NCI-H82 (cell line): ENCODE measurements around the gene ST6GAL1.
"Not testable (repeated sequence)": the region's sequence is repeated elsewhere in the genome, so short reads cannot be mapped to it uniquely, and the experiment has no call there.

Experiments
- DNase-seq: peaks from one replicate; lab custom pipeline; 2025; lab: John Stamatoyannopoulos, UW

The ST6GAL1 gene

DNA sequence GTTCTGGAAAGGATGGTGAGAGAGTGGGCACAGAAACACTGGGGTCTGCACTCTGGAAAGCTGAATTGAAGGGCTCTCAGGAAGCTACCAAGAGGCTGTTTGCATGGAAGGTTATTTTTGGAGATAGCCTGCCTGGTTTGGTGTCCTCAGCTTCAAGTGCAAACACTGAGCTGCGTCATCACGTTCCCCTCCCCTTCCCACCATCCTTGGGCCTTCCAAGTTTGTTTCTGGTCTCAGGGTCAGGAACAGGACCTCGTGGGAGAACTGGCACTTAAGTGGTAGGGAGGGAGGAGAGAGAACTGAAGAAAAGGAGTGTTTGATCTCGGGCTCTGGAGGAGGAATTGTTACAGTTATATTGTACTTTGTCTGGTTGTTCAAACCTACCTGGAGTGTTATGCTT, 10.6 kb downstream of the ST6GAL1 start:
- DNase-seq: no peak

DNA sequence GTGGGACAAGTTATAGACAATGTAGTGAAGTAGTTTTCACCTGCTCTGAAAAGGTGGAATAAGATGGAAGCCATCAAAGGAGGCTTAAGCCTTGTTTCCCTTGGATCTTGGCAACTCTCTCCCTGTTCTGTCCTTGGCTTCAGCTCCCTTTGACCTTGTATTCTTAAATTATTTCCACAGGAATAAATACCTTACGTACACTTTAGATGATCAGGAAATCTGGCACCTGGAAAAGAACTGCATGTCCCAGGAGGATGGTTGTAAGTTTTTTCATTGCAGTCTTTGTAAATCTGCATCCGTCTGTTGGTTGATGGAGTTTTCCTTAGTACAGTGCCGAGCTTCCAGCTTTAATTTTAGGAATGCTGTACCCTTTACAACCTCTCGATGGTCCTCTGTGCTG, 11.8 kb downstream of the ST6GAL1 start:
- DNase-seq: no peak

DNA sequence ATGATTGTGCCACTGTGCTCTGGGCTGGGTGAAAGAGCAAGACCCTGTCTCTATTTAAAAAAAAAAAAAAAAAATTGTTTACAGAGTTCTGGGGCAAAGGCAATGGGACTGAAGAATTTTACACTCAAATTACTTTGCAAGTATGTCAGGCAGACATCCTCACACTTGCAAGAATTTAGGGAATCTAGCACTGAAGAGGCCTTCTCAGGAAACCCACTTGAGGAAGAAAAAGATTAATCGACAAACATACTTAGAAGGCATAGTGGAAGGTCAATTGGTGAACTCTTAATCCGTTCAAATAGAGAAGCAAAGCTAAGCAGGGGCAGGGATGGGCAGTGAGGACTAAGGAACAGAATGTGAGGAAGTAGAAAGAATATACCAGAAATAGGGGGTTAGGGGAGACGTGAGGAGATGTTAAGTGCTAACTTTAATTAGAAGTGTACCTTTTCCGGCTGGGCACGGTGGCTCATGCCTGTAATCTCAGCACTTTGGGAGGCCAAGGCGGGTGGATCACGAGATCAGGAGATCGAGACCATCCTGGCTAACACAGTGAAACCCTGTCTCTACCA, 15.0 kb downstream of the ST6GAL1 start:
- no peak for DNase-seq

DNA sequence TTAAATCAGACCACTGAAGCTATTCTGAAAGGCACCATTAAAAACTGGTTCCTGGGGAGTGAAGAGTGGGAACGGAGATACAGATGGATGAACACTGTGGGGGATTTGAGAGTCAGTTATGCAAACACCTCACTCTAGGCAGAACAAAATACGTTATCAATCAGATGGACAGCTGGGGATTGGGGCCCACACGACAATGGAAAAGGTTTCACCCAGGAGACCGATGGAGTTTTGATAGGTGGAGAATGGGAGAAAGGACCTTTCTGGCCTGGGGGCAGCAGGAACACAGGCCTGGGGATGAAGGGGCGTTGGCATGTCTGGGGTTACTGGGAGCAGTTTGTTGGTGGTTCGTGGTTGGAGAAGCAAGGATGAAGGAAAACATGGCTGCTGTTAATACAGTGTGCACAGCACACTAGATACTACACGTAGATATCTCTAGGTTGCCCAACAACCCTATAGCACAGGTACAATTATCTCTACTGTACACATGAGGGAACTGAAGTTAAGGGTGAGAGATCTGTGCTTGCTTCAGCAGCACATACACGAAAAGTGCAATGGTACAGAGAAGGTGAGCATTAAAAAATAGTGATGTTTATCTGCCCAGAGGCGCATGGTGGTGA, 16.5 kb downstream of the ST6GAL1 start:
- peak; percentile 26 for DNase-seq

DNA sequence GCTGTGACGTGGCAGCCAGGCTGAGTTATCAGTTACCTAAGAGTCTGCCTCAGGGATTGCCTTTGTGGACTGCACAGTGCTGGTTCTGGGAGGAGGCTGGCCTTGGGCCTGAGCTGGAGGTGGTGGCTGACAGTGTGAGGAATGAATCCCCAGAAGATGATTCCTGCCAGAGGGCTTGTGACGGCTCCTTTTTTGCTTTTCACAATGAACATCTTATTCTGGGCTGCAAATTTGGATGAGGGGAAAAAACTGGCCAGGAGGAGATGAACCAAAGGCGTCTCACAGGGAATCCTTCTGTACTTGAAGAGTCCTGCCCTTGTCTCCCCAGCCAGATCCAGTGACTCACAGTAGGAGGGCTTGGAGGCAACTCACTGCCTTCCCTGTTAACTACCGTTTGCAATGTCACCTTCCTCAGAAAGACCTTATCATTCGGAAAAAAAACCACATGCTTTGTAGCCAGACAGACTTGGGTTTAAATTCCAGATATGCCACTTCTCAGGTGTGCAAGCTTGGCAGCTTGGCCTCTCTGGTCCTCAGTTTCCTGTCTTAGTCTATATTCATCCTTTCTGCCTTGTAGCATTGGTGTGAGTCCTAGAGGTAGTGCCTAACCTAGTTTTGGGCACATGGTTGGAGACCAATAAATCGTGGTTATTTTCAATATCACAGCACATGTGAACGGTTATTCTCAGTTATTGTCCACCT, 19.1 kb downstream of the ST6GAL1 start:
- DNase-seq: no peak

DNA sequence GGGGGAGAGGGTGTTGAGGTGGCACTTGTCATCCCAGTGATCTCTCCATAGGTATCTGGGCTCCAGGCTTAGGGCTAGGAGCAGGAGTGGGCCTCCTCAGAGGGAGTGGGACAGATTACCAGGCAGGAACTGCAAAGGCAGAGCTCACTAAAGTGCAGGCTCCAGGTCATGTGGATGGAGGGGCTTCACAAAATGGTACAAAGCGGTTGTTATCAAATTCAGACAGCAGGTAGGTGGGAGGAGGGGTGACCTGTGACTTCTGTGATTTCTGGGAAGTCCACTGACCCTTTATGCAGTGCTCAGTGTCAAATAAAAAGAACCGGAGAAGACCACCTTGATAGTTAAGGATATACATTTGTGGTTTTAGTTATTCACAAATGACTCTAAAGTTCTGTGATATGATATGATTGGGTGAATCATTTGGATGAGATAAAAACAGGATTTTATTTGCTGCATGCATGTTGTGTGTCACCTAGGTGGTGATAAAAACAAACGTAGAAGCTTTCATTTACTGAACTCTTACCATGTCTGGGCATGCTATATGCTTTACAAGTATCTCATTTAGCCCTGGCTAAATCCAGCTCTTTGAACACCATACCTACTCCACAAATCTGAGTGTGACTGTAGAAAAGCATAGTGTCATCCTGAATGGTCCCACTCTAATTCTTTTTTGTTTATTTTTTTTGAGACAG, 20.2 kb downstream of the ST6GAL1 start:
- no peak for DNase-seq

DNA sequence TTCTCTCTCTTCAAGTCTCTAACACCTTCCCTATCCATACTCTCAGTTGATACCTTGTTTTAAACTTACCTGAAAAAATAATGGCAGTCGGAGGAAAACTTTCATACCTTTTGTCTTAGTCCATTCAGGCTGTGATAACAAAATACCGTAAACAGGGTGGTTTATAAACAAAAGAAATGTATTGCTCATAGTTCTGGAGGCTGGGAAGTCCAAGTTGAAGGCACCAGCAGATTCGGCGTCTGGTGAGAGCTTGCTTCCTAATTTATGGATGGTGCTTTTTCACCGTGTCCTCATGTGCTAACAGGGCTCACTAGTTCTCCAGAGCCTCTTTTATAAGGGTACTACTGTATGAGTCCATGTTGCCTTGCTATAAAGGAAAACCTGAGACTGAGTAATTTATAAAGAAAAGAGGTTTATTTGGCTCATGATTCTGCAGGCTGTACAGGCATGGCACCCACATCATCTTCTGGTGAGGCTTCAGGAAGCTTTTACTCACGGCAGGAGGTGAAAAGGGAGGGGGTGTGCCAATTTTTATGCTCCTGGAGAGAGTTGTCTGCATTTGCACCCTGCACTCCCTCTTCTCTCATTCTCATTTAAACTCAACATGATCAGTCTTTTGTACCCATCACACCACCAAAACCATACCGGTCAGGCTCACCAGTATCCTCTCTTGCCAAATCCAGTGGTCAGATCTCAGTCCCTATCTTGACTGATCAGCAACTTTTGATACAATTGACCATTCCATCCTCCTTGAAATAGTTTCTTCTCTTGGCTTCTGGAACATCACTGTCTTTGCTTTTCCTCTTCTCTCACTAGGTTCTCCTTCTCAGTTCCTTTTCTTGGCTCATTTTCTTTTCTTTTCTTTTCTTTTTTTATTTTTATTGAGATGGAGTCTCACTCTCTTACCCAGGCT, 21.6 kb downstream of the ST6GAL1 start:
- DNase-seq: no peak

DNA sequence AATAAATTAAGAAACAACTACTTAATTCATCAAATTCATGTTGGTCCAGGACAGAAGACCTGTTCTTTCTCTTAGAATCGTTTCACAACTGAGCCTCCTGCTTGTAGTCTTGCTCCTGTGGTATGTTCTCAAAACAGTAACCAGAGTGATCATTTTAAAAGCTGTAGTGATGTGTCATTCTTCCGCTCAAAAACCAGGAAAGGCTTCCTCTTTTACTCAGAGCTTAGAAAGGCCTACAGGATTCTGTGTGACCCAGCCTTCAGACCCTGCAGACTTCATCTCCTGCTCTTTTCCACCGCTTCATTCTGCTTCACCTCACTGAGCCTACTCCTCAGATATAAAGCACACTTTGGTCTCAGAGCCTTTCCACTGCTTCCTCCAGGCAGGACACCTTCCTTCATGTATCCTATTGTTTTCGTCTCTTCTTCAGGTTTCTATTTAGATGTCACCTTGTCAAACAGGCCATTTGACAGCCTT, 22.7 kb downstream of the ST6GAL1 start:
- DNase-seq: no peak

DNA sequence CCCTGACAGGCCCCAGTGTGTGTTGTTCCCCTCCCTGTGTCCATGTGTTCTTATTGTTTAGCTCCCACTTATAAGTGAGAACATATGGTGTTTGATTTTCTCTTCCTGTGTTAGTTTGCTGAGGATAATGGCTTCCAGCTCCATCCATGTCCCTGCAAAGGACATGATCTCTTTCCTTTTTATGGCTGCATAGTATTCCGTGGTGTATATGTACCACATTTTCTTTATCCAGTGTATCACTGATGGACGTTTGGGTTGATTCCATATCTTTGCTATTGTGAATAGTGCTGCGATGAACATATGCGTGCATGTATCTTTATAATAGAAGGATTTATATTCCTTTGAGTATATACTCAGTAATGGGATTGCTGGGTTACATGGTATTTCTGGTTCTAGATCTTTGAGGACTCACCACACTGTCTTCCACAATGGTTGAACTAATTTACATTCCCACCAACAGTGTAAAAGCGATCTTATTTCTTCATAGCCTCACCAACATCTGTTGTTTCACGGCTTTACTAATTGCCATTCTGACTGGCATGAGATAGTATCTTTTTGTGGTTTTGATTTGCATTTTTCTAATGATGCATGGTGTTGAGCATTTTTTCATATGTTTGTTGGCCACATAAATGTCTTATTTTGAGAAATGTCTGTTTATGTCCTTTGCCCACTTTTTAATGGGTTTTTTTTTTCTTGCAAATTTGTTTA, 23.8 kb downstream of the ST6GAL1 start:
- DNase-seq: not testable (repeated sequence)

DNA sequence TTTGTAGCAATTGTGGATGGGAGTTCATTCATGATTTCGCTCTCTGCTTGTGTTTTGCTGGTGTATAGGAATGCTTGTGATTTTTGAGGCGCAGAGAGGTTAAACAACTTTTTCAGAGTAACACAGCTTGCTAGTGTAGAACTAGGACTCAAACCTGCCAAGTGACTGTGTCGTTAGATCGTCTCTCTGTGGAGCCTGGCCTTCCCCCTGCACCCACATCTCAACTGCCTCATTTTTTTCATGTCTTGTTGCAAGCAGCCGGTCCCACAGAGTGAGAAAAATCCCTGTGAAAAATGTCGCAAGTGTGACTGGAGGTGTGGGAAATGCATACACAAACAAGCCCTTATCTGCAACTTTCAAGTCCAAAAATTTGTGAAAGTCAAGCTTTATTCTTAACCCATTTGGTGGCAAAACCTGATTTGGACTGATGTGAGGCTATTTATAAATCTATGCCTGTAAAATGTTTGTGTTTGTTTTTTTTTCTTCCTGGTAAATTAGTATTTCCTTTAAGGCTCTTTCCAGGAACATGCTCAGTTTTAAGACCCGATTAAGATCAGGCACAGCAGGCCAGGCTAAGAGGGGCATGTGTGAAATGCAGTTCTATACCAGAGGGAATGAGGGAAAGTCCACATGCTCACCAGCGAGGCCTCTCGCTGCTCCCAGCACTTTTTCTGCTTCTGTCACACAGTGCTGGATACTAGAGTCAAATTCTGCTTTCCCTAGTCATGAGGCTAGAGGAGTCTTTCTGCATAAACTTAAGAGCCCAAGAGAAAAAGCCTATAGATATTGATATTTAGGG, 25.8 kb downstream of the ST6GAL1 start:
- no peak for DNase-seq

DNA sequence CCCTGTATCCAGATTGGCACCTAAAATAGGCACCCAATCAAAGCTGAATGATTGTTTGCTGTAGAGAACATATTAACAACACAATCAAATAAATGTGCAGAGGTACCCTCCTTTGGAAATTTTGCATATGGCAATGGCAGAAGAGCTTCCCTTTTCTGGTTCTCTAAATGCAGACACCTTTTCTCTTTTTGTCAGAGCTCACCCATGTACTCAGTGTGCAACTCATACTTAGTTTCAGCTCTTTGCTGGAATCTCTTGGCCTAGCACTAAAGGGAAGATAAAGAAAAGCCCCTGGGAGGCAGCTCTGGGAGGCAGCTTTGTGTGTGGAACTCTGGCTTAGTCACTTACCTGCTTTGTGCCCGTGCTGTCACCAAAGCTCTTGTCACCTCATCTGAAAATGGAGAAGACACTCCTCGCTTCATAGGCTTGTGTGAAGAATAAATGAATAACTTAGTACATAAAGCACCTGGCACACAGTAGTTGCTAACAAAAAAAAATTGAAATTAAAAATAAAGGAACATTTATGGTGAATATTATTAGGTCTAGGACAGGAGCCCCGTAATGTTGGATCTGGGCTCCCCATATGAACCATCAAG, 28.8 kb downstream of the ST6GAL1 start:
- no peak for DNase-seq

DNA sequence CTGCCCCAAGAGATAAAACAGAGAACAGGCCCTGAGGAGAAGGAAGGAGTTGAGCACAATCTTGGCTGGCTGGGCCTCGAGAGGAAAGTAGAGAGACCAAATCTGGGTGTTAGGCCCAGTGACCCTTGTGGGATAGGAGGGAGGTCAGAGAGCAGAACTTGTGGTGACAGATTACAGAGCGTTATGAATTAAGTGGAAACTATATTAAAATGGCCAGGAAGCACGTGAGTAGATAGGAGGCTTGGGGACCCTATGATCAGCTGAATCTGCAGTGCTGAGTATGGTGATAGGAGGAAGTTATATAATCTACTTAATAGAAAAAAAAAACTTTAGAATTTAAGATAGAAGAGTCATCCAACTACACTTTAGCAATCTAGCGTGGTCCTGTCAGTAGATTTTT, 30.0 kb downstream of the ST6GAL1 start:
- DNase-seq: no peak

DNA sequence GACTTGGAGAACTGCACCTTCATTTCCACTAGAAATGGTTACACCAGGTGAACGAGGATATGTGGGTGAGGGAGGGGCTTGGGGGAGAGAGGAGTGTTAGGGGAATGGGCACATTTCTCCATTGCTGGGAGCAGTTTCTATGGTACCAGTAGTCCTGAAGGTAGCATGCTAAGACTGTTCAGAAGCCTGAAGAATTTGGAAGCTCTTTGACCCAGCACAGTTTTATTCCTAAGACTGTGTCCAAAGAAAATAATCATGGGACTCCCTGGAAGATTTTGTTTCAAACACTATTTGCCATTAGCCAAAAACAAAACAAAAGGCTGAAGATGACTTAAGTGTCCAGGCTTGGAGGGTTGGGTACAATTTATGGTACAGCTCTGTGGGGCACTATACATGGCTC, 32.1 kb downstream of the ST6GAL1 start:
- no peak for DNase-seq

DNA sequence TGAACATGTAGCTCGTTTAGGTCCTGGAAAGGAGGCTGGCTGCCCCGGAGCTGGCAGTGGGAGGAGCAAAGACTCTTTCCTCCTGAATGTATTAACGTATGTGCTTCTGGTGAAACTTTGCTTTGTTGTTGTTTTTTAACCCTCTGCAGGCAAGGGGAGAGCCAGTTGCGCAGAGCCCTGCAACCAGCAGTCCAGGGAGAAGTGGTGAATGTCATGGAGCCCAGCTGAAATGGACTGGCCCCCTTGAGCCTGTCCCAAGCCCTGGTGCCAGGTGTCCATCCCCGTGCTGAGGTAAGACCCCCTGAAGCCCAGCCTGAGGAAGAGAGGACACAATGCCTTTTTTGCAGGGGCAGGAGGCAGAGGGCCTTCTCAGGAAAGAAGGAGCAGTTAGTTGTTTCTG, 33.3 kb downstream of the ST6GAL1 start:
- DNase-seq: no peak

DNA sequence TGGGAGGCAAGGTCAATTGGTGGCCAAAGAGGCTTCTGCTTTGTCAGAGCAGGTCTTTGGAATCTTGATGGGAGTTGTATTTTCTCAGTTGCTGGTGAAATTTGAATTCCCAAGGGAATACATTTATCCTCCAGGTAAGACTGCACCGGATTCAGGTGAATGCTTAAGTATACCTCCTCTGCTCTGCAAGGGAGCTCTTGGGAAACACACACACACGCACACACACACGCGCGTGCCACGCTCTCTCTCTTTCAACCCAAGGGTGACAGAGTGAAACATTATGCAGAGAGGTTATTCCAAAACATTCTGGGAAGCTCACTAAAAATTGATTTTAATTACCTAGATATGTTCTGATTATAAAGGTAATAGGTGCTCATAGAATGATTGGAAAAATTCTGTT, 33.7 kb downstream of the ST6GAL1 start:
- no peak for DNase-seq

DNA sequence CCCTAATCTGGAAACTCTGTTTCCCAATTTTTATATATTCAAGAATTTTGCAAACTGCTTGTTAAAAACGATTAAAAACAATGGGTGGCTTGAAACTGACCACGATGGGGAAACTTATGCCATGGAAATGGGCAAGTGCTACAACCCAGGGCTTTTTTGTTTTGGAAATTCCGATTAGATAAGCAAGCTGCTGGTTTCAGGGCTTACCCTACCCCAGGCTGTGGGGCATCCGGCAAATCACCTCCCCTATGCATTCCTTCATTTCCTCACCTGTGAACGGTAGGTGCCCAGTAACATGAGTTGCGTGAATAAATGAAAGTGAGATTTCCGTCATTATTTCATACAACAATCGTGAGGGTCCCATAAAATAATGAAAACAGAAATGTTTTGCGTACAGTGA, 34.3 kb downstream of the ST6GAL1 start:
- no peak for DNase-seq

DNA sequence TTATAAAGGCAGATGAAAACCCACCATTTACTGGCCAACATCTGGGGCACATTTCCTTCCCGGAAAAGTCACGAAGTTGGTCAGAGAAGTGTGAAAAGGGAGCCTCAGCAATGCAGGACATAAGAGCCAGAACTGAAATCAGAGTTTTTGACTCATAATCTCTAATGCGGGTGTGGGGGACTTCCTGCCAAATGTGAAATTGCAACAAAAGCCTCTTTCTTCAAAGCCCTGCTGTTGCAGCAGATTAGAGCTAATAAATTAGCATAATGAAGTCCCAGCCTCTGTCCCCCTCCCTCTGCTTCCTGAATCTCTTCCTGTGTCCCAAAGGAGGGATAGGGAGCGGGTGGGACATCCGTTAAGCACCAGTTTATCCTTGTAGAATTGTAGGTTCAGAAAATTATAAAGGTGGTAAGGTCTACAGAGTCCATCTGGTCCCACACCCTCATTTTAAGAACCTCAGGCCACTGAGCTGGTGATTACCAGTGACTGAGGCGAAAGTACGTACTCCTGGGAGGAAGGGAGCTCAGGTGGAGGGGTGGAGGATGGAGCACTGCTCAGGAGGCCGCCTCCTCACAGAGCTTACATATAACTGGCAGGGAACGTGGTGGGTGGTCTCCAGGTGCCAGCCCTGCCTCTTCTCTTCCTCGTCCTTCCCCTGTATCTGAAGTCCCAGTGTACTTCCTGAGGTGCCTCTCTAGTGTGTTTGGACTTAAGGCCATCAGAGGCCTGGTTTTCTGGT, 35.0 kb downstream of the ST6GAL1 start:
- DNase-seq: no peak

DNA sequence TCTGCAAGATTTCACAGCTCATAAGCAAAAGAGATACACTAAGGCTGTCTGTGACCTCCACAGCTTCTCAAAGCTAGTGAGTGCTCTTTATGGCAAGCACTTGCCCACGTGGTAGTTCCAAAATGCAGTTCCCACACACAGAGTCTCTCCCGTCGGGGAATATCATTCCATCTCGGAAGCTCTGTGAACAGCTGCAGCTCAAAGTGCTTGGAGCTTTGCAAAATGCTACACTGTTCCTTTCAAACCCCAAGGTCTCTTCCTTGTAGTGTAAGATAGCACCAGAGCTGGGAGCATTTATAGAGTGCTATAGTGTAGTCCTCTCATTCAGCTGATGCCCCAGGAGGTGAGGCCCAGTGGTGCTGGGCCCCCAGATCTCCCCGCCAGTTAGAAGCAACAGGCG, 36.1 kb downstream of the ST6GAL1 start:
- DNase-seq: no peak

DNA sequence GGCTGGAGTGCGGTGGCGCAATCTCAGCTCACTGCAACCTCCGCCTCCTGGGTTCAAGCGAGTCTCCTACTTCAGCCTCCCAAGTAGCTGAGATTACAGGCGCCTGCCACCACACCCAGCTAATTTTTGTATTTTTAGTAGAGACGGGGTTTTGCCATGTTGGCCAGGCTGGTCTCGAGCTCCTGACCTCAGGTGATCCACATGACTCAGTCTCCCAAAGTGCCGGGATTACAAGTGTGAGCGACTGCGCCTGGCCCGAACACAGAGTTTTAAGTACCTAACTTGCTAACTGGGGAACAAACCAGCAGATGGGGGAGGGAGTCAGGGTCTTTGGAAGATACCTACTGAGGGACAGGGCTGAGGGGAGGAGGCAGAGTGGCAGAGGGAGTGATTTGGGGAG, 36.9 kb downstream of the ST6GAL1 start:
- not testable (repeated sequence) for DNase-seq
